GM12865 (cell line): ENCODE measurements around the gene DUSP9.
"Not testable (repeated sequence)": the region's sequence is repeated elsewhere in the genome, so short reads cannot be mapped to it uniquely, and the experiment has no call there.

Source experiments
- DNase-seq: peaks from one replicate; pipeline ENCODE4 v3.0.0; 2010; ENCODE audit warnings: low read depth
- H3K4me3 ChIP-seq: 2 replicates; pipeline ENCODE4 v1.5.1; 2011; ENCODE audit warnings: mild to moderate bottlenecking, low read depth, low read length, control low read depth
- CTCF ChIP-seq: IDR thresholded peaks from 2 replicates; pipeline ENCODE4 v1.5.1; 2011; ENCODE audit warnings: low read length, control low read depth, low read depth, inconsistent platforms; ENCODE audit not compliant: insufficient read depth; ENCODE audit errors: missing control alignments

The DUSP9 gene

GRCh38 chrX:153697924-153698865, 51.2 kb downstream of the DUSP9 start:
- no peak for DNase-seq
- TF ChIP-seq CTCF = no peak
- H3K4me3 ChIP-seq = no peak overlapping the region

GRCh38 chrX:153699210-153699783, 52.3 kb downstream of the DUSP9 start:
- not testable (repeated sequence) for H3K4me3 ChIP-seq, DNase-seq

GRCh38 chrX:153699784-153700371, 52.9 kb downstream of the DUSP9 start:
- DNase-seq, H3K4me3 ChIP-seq: not testable (repeated sequence)

GRCh38 chrX:153700376-153700945, 53.5 kb downstream of the DUSP9 start:
- TF ChIP-seq CTCF = no peak
- no peak overlapping the region for H3K4me3 ChIP-seq
- no peak for DNase-seq
